NCI-H1092 treated with DMSO at 0.1 percent for 48 hours (cell line): ENCODE data around the gene PAQR3.
"Not testable (repeated sequence)": the region's sequence is repeated elsewhere in the genome, so short reads cannot be mapped to it uniquely, and the experiment has no call there.

Experiments
- DNase-seq: peaks from one replicate; lab custom pipeline; 2025; lab: John Stamatoyannopoulos, UW

The PAQR3 gene

DNA sequence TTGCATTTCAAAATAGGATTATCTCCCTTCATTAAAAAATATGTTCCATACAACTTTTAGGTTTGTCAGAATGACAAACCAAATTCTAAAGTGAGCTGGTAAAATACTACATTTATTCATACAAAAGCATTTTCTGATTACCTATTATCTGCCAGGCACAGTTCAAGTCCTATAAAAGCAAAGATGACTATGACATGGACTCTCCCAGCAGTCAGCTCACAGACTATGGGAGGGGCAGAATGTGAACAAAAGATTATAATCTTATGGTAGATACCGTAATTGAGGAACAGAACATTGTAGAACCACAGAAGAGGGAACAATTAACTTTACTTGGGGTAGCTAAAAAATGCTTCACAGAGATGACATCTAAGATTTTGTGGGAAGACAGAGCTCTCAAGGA is 12.4 kb downstream of the PAQR3 start:
- no peak for DNase-seq

GRCh38 chr4:78923464-78924312 is 15.6 kb downstream of the PAQR3 start:
- no peak for DNase-seq

- no peak for DNase-seq
These were observed 17.0 kb downstream of the PAQR3 start for GRCh38 chr4:78922207-78922606.

DNA sequence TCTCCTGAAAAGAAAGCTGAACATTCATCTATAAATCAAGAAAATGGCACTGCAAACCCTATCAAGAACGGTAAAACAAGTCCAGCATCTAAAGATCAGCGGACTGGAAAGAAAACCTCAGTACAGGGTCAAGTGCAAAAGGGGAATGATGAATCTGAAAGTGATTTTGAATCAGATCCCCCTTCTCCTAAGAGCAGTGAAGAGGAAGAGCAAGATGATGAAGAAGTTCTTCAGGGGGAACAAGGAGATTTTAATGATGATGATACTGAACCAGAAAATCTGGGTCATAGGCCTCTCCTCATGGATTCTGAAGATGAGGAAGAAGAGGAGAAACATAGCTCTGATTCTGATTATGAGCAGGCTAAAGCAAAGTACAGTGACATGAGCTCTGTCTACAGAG is 28.6 kb downstream of the PAQR3 start:
- no peak for DNase-seq

DNA sequence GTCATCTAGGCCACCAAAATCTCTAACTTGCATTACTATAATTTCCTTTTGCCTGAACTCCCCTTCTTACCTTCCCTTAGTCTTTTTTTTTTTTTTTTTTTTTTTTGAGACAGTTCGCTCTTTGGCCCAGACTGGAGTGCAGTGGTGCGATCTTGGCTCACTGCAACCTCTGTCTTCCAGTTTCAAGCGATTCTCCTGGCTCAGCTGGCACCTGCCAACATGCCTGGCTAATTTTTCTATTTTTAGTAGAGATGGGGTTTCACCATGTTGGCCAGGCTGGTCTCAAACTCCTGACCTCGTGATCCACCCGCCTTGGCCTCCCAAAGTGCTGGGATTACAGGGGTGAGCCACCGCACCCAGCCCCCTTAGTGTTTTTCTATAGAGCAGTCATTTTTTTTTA is 30.3 kb downstream of the PAQR3 start:
- DNase-seq = not testable (repeated sequence)

GRCh38 chr4:78907638-78908037 is 31.6 kb downstream of the PAQR3 start:
- no peak for DNase-seq

DNA sequence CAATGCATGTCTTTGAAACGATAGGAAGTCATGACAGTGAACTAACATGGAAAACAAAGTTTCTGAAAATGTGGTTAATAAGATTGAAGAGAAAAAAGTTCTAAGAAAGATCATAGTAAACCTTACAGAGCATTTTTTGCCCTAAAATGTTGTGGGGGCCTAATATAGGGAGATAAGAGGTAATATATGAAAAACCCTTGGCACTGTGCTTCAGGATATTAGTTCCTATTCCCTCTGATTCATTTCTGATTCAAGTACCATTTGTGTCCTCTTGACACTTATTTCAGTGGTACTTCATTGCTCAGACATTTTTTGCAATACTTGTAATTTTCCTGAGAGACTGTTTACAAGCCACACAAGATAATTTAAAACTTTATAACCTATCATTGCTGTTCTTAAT is 35.1 kb downstream of the PAQR3 start:
- no peak for DNase-seq

DNA sequence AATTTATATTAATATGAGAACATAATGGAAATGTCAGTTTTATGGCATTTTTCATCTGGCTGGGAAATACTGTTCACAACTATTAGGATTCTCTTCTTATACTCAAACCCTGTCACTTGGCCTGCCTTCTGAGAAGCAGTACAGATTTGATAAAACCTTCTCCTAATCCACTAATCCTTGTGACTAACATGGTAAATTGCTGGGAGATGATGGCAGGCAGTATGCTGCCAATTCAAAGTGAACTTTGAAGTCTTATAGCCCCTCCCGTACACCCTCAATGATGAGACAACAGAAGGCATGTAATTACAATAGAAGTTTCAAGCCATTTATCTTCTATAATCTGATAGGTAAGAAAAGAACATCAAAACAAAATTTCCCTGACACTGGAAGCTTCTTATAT is 36.9 kb downstream of the PAQR3 start:
- DNase-seq = no peak

DNA sequence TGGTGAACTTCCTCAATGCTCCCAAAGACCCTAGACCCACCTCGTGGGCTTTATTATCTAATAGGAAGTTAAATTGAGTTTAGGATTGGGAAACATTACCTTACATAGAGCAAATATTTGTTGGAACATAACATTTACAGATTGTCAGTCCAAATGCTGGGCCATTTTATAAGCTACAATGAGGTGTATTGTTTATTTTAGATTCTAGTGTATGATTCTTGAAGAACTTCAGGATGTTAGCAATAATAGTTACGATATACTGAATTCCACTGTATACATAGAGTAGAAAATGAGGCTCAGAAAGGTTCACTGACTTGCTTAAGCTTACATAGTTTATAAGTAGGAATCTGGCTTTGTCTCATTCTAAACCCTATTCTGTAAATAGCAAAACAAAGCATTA is 37.4 kb downstream of the PAQR3 start:
- no peak for DNase-seq

- DNase-seq = no peak
These were observed 39.9 kb downstream of the PAQR3 start for GRCh38 chr4:78899302-78899701.

GRCh38 chr4:78889955-78890354 is 49.3 kb downstream of the PAQR3 start:
- no peak for DNase-seq

GRCh38 chr4:78885598-78885997 is 53.6 kb downstream of the PAQR3 start:
- no peak for DNase-seq

- DNase-seq = no peak
These were observed 58.3 kb downstream of the PAQR3 start for GRCh38 chr4:78880874-78881492.

DNA sequence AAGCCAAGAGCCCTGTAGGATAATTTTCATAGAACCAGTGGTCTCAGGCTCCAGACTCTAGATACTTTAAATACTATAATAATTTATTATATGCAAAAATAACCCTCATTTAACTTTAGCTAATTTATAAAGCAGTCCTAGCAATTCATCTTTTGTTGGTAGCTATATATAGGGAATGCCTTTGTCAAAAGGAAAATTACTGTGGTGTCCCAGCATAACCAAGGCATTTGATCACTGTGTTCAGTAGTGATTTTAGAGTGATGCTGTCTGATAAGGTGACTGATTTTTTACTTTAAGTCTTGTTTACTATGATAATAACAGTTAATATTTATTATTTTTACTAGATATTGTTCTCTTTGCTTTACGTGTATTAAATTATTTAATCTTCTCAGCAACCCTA is 61.2 kb downstream of the PAQR3 start:
- no peak for DNase-seq

GRCh38 chr4:78876568-78877320 is 62.5 kb downstream of the PAQR3 start:
- DNase-seq = no peak

GRCh38 chr4:78870056-78870455 is 69.2 kb downstream of the PAQR3 start:
- DNase-seq = no peak

GRCh38 chr4:78868712-78869111 is 70.5 kb downstream of the PAQR3 start:
- DNase-seq = not testable (repeated sequence)

- no peak for DNase-seq
These were observed 73.8 kb downstream of the PAQR3 start for GRCh38 chr4:78865451-78865850.

DNA sequence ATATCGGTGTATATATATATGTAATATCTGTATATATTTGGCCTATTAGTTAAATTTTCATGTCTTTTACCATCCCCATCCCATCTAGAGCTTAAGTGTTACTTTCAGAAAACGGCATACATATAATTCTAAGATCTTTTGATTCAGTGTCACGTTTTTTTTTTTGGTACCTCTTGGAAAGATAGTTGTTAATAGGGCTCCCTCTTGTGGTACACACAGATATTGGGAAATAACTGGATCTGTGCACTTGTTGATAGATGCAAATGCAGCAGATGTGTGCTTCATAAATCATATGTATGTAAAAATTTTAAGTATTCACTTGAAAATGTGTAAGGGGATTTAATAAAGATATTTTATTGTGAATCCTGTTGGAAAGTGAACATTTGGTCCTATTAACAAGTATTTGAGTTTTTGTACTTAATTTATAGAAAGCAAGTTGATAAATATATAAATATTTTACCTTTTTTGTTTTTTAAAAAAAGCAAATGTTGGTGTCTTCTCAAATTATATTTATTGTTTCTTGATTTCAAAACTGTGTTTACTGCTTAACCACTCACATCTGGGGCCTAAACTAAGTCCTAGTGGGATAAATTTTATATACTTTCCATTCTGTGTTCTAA is 74.7 kb downstream of the PAQR3 start:
- peak; percentile 76 for DNase-seq

GRCh38 chr4:78863991-78864390 is 75.2 kb downstream of the PAQR3 start:
- DNase-seq = no peak

- DNase-seq = no peak
These were observed 75.9 kb downstream of the PAQR3 start for GRCh38 chr4:78863254-78863869.

DNA sequence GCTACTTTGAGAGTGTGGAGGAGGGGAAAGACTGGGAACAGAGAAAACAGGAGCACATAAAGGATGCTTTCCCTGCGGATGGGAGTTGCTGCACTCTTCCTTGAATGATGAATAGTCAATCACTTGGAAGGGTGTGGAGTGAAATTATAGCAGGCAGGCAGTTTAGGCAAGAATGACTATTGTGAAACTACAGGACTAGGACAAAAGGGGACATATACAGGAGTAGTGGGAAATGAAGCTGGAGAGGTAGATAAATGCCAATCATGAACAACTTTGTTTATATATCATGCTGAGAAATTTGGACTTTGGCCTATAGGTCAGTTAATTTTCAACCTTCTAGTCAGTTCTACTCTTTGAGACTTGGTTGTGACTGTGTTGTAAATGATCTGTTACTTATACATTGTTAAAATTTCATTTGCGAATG is 76.9 kb downstream of the PAQR3 start:
- no peak for DNase-seq
